Calu3 (cell line): Measurements from ENCODE around the gene ZNF30. TPM values are rescaled to one million over a fixed set of nuclear protein-coding genes. Genes with fewer than 3 reads are reported as not detected.

Source experiments
- BruUV-seq: library from RNA; stranded (reverse); fragments of 400-500 nt; replicated peaks from 2 replicates; lab custom pipeline; 2021; lab: Mats Ljungman, UMichigan
- CTCF ChIA-PET: fragments of 300-600 bp; sonication (Branson Sonifier 250); formaldehyde crosslinking; loops from one replicate; lab custom pipeline; 2022; ENCODE audit warnings: antibody characterized with exemption; lab: Charles Lee
- DNase-seq: peaks from one replicate; pipeline ENCODE4 v3.0.0; 2022
- H3K27ac Mint-ChIP-seq: one replicate; pipeline ENCODE4 v1.8.0; 2022; ENCODE audit warnings: mixed read lengths; ENCODE audit not compliant: unreplicated experiment
- H3K27me3 Mint-ChIP-seq: one replicate; pipeline ENCODE4 v1.8.0; 2022; ENCODE audit warnings: mixed read lengths; ENCODE audit not compliant: unreplicated experiment
- H3K36me3 Mint-ChIP-seq: one replicate; pipeline ENCODE4 v1.8.0; 2022; ENCODE audit warnings: mild to moderate bottlenecking, moderate library complexity, mixed read lengths; ENCODE audit not compliant: insufficient read depth, unreplicated experiment
- H3K4me1 Mint-ChIP-seq: one replicate; pipeline ENCODE4 v1.8.0; 2022; ENCODE audit warnings: mild to moderate bottlenecking, low read depth, mixed read lengths; ENCODE audit not compliant: unreplicated experiment
- H3K4me3 Mint-ChIP-seq: one replicate; pipeline ENCODE4 v1.8.0; 2022; ENCODE audit warnings: mild to moderate bottlenecking, low read depth, moderate library complexity, mixed read lengths; ENCODE audit not compliant: unreplicated experiment
- H3K9me3 Mint-ChIP-seq: one replicate; pipeline ENCODE4 v1.8.0; 2022; ENCODE audit warnings: low read depth, mixed read lengths; ENCODE audit not compliant: unreplicated experiment
- intact Hi-C: fragments of 100-400 bp; cut with micrococcal nuclease; formaldehyde crosslinking; loops from one replicate; pipeline ENCODE4 v1.10.0; 2022; ENCODE audit not compliant: unreplicated experiment
- total RNA-seq: library from RNA; stranded (reverse); gene quantifications from 2 replicates; pipeline ENCODE4 v1.2.3, GENCODE V29; 2022
- TF ChIP-seq, protein P1 (sequence below): fragments of 200-600 bp; IDR thresholded peaks from one replicate; pipeline ENCODE4 v1.8.0; 2022; ENCODE audit warnings: antibody characterized with exemption; ENCODE audit not compliant: unreplicated experiment

The ZNF30 gene
- total RNA-seq, 1 experiment from 2014 or later = 2.9 TPM

DNA sequence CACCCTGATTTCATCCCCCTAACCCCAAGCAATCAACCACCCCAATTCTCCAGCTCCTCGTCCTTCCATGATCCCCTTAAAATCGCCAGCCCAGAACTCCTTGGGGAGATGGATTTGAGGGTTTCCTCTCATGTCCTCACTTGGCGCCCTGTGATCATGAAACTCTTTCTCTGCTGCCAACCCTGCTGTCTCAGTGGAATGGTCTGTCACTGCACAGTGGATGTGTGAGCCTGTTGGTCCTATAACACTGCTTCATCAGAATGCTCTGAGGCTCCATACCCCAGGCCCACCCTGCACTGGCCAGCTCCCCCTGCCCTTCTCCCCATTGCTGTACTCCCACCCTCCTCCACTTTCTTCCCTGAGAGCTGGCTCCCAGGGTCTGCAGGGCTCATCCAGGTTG lies 49.9 kb downstream of the ZNF30 start:
- Mint-ChIP-seq H3K27me3 (peaks cover 16% of the 10 kb centered on the region), H3K27ac (no peak overlapping the region), H3K36me3 (peaks cover 13% of the 10 kb centered on the region), H3K4me3 (no peak overlapping the region), H3K4me1 (peaks cover 25% of the 10 kb centered on the region), H3K9me3 (peaks cover 8% of the 10 kb centered on the region)
- BruUV-seq = no TSS peak
- CTCF ChIA-PET = no interaction called here
- no peak for DNase-seq
- intact Hi-C loops = no loop called here
- TF ChIP-seq, protein P1, sequence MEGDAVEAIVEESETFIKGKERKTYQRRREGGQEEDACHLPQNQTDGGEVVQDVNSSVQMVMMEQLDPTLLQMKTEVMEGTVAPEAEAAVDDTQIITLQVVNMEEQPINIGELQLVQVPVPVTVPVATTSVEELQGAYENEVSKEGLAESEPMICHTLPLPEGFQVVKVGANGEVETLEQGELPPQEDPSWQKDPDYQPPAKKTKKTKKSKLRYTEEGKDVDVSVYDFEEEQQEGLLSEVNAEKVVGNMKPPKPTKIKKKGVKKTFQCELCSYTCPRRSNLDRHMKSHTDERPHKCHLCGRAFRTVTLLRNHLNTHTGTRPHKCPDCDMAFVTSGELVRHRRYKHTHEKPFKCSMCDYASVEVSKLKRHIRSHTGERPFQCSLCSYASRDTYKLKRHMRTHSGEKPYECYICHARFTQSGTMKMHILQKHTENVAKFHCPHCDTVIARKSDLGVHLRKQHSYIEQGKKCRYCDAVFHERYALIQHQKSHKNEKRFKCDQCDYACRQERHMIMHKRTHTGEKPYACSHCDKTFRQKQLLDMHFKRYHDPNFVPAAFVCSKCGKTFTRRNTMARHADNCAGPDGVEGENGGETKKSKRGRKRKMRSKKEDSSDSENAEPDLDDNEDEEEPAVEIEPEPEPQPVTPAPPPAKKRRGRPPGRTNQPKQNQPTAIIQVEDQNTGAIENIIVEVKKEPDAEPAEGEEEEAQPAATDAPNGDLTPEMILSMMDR = no peak

DNA sequence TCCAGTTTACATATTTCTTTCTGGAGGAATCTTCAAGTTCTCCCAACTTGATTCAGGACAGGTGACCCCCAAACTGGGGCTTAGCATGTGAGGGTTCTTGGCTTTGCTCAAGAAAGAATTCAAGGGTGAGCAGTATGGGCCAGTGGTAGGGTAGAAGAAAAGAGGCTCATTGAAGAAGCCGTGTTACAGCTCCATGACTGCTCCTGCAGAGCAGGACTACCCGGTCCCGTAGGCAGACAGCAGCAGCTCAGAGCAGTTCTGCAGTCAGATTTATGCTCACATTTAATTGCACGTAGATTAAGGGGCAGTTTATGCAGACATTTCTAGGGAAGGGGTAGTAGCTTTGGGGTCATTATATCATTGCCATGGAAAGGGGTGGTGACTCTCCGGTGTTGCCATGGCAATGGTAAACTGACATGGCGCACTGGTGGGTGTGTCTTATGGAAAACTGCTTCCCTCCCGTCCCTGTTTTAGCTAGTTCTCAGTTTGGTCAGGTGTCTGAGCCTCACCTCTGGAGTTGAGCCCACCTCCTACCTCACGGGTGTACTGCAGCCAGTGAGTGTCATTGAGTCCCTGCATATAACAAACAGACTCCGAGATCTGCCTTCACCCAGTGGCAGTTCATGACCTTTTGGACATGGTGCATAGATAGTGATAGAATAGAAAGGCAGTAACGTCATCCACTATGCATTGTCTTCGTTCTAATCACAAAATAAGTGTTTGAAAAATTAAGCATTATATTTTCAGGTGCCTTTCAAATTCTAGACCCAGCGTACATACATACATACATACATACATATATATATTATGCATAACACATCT lies 53.3 kb downstream of the ZNF30 start:
- Mint-ChIP-seq H3K36me3 (peaks cover 6% of the 10 kb centered on the region), H3K27ac (no peak overlapping the region), H3K27me3 (peaks cover 29% of the 10 kb centered on the region), H3K9me3 (peaks cover 11% of the 10 kb centered on the region), H3K4me3 (no peak overlapping the region), H3K4me1 (peaks cover 6% of the 10 kb centered on the region)
- TF ChIP-seq, protein P1 = no peak
- BruUV-seq = no TSS peak
- DNase-seq = no peak
- intact Hi-C loops = no loop called here
- CTCF ChIA-PET = no interaction called here

DNA sequence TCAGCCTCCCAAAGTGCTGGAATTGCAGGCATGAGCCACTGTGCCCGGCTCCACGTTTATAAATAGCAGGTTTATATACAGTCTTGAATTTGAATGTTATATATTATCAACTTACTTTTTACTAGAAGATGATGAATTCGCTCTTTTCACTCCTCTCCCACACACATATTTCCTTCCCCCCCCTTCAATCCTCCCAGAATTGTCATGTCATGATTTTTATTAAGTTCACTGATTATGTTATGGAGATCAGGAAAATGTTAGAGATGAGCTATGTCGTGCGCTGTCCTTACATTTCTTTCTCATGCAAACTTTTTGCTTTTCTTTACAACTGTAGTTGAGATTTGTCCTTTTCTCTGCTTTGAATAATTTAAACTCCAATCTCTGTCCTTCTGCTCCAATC lies 55.6 kb downstream of the ZNF30 start:
- peaks cover 29% of the 10 kb centered on the region for H3K27me3 Mint-ChIP-seq

DNA sequence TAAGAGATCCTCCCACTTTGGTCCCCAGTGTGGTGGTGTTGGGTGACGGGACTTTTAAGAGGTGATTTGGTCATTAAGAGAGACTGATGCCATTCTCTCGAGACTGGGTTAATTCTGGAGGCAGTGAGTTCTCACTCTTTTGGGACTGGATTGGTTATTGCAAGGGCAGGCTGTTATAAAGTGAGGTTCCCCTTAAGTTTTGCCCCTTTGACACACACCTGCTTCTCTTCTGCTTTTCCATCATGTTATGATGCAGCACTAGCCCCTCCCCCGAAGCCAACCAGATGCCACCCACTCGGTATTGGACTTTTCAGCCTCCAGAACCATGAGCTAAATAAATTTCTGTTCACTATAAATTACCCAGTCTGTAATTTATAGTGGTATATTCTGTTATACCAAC lies 57.1 kb downstream of the ZNF30 start:
- Mint-ChIP-seq H3K4me3 (no peak overlapping the region), H3K36me3 (no peaks in the 10 kb centered on the region), H3K27ac (no peak overlapping the region), H3K27me3 (peaks cover 26% of the 10 kb centered on the region), H3K9me3 (peaks cover 9% of the 10 kb centered on the region), H3K4me1 (peaks cover 9% of the 10 kb centered on the region)
- intact Hi-C loops = no loop called here
- no TSS peak for BruUV-seq
- CTCF ChIA-PET = interaction anchor here (0.6 to 1.0 kb wide), 2 partner anchors 9 to 17 kb away, joined by 3 read pairs; no protein-coding TSS in a partner anchor
- DNase-seq = no peak
- TF ChIP-seq, protein P1 = no peak

More for the DNA sequence above, 55.6 kb downstream of the ZNF30 start:
- no TSS peak for BruUV-seq
- H3K36me3 Mint-ChIP-seq = no peaks in the 10 kb centered on the region
- DNase-seq = no peak
- peaks cover 9% of the 10 kb centered on the region for H3K4me1 Mint-ChIP-seq
- intact Hi-C loops = no loop called here
- no peak overlapping the region for H3K27ac Mint-ChIP-seq
- TF ChIP-seq, protein P1 = no peak
- H3K4me3 Mint-ChIP-seq = no peak overlapping the region
- peaks cover 9% of the 10 kb centered on the region for H3K9me3 Mint-ChIP-seq
- CTCF ChIA-PET = interaction anchor here (0.7 kb wide), 1 partner anchor 181 kb away, joined by 3 read pairs; no protein-coding TSS in a partner anchor
